ENCODE measurements around the gene GJD3.

GJD3 gene

GRCh38 chr17:40326014-40326831 lies 38.3 kb downstream of the GJD3 start:
- TF ChIP-seq CTCF (IDR thresholded peaks at IDR 0.05; ENCODE audit: extremely low read depth, missing control alignments), result no peak
- DNase-seq (ENCODE audit: low spot score), result no peak

- peak; percentile 68 for DNase-seq (ENCODE audit: low spot score)
- no peak for TF ChIP-seq CTCF (IDR thresholded peaks at IDR 0.05; ENCODE audit: extremely low read depth, missing control alignments)
Measured at GRCh38 chr17:40325156-40326013, 39.2 kb downstream of the GJD3 start.

GRCh38 chr17:40323391-40324381 lies 40.9 kb downstream of the GJD3 start:
- no peak for DNase-seq (ENCODE audit: low spot score)
- no peak for TF ChIP-seq CTCF (IDR thresholded peaks at IDR 0.05; ENCODE audit: extremely low read depth, missing control alignments)

GRCh38 chr17:40322358-40323315 lies 41.9 kb downstream of the GJD3 start:
- TF ChIP-seq CTCF (IDR thresholded peaks at IDR 0.05; ENCODE audit: extremely low read depth, missing control alignments), result no peak
- DNase-seq (ENCODE audit: low spot score), result peak; percentile 86

- DNase-seq (ENCODE audit: low spot score), result no peak
- TF ChIP-seq CTCF (IDR thresholded peaks at IDR 0.05; ENCODE audit: extremely low read depth, missing control alignments), result no peak
Measured at GRCh38 chr17:40321961-40322357, 42.6 kb downstream of the GJD3 start.

GRCh38 chr17:40321524-40321929 lies 43.0 kb downstream of the GJD3 start:
- no peak for DNase-seq (ENCODE audit: low spot score)
- TF ChIP-seq CTCF (IDR thresholded peaks at IDR 0.05; ENCODE audit: extremely low read depth, missing control alignments), result no peak
